ENCODE results near the gene OCSTAMP. TPM values are rescaled to one million over a fixed set of nuclear protein-coding genes. Genes with fewer than 3 reads are reported as not detected.

Gene OCSTAMP
- total RNA-seq, 1 experiment from 2014 or later, result not detected

GRCh38 chr20:46552460-46553420 lies 2.3 kb upstream of the OCSTAMP start:
- peak; percentile 29 for DNase-seq (ENCODE audit: low spot score)

GRCh38 chr20:46551522-46552381 lies 1.3 kb upstream of the OCSTAMP start:
- no peak for DNase-seq (ENCODE audit: low spot score)

- DNase-seq (ENCODE audit: low spot score), result no peak
Measured at GRCh38 chr20:46549188-46549972, 1.1 kb downstream of the OCSTAMP start.

GRCh38 chr20:46548688-46549087 lies 1.8 kb downstream of the OCSTAMP start:
- no peak for DNase-seq (ENCODE audit: low spot score)

- DNase-seq (ENCODE audit: low spot score), result no peak
Measured at GRCh38 chr20:46547995-46548394, 2.5 kb downstream of the OCSTAMP start.

- no peak for DNase-seq (ENCODE audit: low spot score)
Measured at GRCh38 chr20:46546936-46547335, 3.5 kb downstream of the OCSTAMP start.

- DNase-seq (ENCODE audit: low spot score), result no peak
Measured at GRCh38 chr20:46546298-46546697, 4.2 kb downstream of the OCSTAMP start.

GRCh38 chr20:46545827-46546138 lies 4.7 kb downstream of the OCSTAMP start:
- no peak for DNase-seq (ENCODE audit: low spot score)

GRCh38 chr20:46545077-46545826 lies 5.2 kb downstream of the OCSTAMP start:
- DNase-seq (ENCODE audit: low spot score), result no peak

GRCh38 chr20:46544576-46544975 lies 5.9 kb downstream of the OCSTAMP start:
- DNase-seq (ENCODE audit: low spot score), result no peak

GRCh38 chr20:46543959-46544358 lies 6.5 kb downstream of the OCSTAMP start:
- no peak for DNase-seq (ENCODE audit: low spot score)

GRCh38 chr20:46543033-46543432 lies 7.4 kb downstream of the OCSTAMP start:
- no peak for DNase-seq (ENCODE audit: low spot score)

- DNase-seq (ENCODE audit: low spot score), result no peak
Measured at GRCh38 chr20:46541229-46541935, 9.1 kb downstream of the OCSTAMP start.

- DNase-seq (ENCODE audit: low spot score), result no peak
Measured at GRCh38 chr20:46539113-46539512, 11.3 kb downstream of the OCSTAMP start.

GRCh38 chr20:46530640-46531039 lies 19.8 kb downstream of the OCSTAMP start:
- DNase-seq (ENCODE audit: low spot score), result no peak

GRCh38 chr20:46523696-46524328 lies 26.6 kb downstream of the OCSTAMP start:
- DNase-seq (ENCODE audit: low spot score), result peak; percentile 10

GRCh38 chr20:46523108-46523507 lies 27.3 kb downstream of the OCSTAMP start:
- DNase-seq (ENCODE audit: low spot score), result no peak

GRCh38 chr20:46520976-46521579 lies 29.4 kb downstream of the OCSTAMP start:
- peak; percentile 63 for DNase-seq (ENCODE audit: low spot score)

GRCh38 chr20:46520540-46520939 lies 29.9 kb downstream of the OCSTAMP start:
- DNase-seq (ENCODE audit: low spot score), result no peak

All from A172 (cell line).